Astrocyte (in vitro differentiated cells and primary cell): ENCODE data around the gene OBP2B. TPM values are rescaled to one million over a fixed set of nuclear protein-coding genes. Genes with fewer than 3 reads are reported as not detected.

Experiments
- DNase-seq: peaks from one replicate; pipeline ENCODE4 v3.0.0-alpha.2; 2010; ENCODE audit warnings: low read depth
- FAIRE-seq: peaks from 2 replicates; lab custom pipeline; 2011; peaks lifted over from hg19 to GRCh38; lab: Jason Lieb, UNC
- H2AFZ ChIP-seq: 2 replicates; pipeline ENCODE4 v1.6.0; 2012; ENCODE audit warnings: low read depth, low read length, inconsistent platforms
- H3K27ac ChIP-seq: 2 replicates; pipeline ENCODE4 v1.5.1; 2011; ENCODE audit warnings: low read depth, low read length, inconsistent platforms
- H3K27me3 ChIP-seq: 2 replicates; pipeline ENCODE4 v1.6.0; 2011; ENCODE audit warnings: low read length, inconsistent platforms; ENCODE audit not compliant: insufficient read depth
- H3K36me3 ChIP-seq: 2 replicates; pipeline ENCODE4 v1.5.1; 2011; ENCODE audit warnings: low read length, inconsistent platforms; ENCODE audit not compliant: insufficient read depth
- H3K4me1 ChIP-seq: 2 replicates; pipeline ENCODE4 v1.5.1; 2011; ENCODE audit warnings: low read length, inconsistent platforms; ENCODE audit not compliant: insufficient read depth
- H3K4me2 ChIP-seq: 2 replicates; pipeline ENCODE4 v1.6.0; 2012; ENCODE audit warnings: low read length, inconsistent platforms
- H3K4me3 ChIP-seq: 2 replicates; pipeline ENCODE4 v1.5.1; 2011; ENCODE audit warnings: low read depth, mild to moderate bottlenecking, low read length, inconsistent platforms; ENCODE audit not compliant: insufficient read depth
- H3K79me2 ChIP-seq: 2 replicates; pipeline ENCODE4 v1.6.0; 2012; ENCODE audit warnings: mild to moderate bottlenecking, low read length, inconsistent platforms; ENCODE audit not compliant: insufficient read depth
- H3K9ac ChIP-seq: 2 replicates; pipeline ENCODE4 v1.6.0; 2012; ENCODE audit warnings: mild to moderate bottlenecking, low read length, inconsistent platforms
- H3K9me3 ChIP-seq: 2 replicates; pipeline ENCODE4 v1.5.1; 2012; ENCODE audit warnings: low read depth, mild to moderate bottlenecking, low read length, inconsistent platforms; ENCODE audit not compliant: insufficient read depth
- H4K20me1 ChIP-seq: 2 replicates; pipeline ENCODE4 v1.6.0; 2012; ENCODE audit warnings: low read length, inconsistent platforms; ENCODE audit not compliant: insufficient read depth
- H3K27ac Mint-ChIP-seq: one replicate; pipeline ENCODE4 v1.8.0; 2021; ENCODE audit warnings: mild to moderate bottlenecking, mixed read lengths; ENCODE audit not compliant: unreplicated experiment
- H3K27me3 Mint-ChIP-seq: one replicate; pipeline ENCODE4 v1.8.0; 2021; ENCODE audit warnings: low read depth, mixed read lengths; ENCODE audit not compliant: unreplicated experiment
- H3K36me3 Mint-ChIP-seq: one replicate; pipeline ENCODE4 v1.8.0; 2021; ENCODE audit warnings: low read depth, mixed read lengths; ENCODE audit not compliant: unreplicated experiment
- H3K4me1 Mint-ChIP-seq: one replicate; pipeline ENCODE4 v1.8.0; 2021; ENCODE audit warnings: low read depth, mixed read lengths; ENCODE audit not compliant: unreplicated experiment
- H3K4me3 Mint-ChIP-seq: one replicate; pipeline ENCODE4 v1.8.0; 2021; ENCODE audit warnings: mild to moderate bottlenecking, moderate library complexity, mixed read lengths; ENCODE audit not compliant: unreplicated experiment
- H3K9me3 Mint-ChIP-seq: one replicate; pipeline ENCODE4 v1.8.0; 2021; ENCODE audit warnings: mild to moderate bottlenecking, mixed read lengths; ENCODE audit not compliant: unreplicated experiment
- CTCF ChIP-seq: IDR thresholded peaks from 2 replicates; pipeline ENCODE4 v1.5.1; 2011; ENCODE audit warnings: low read depth, mild to moderate bottlenecking, inconsistent platforms, low read length, moderate library complexity; ENCODE audit not compliant: insufficient read depth
- EZH2 ChIP-seq: IDR thresholded peaks from 2 replicates; pipeline ENCODE4 v1.6.1; 2012; ENCODE audit warnings: mild to moderate bottlenecking, low read length, inconsistent platforms; ENCODE audit not compliant: insufficient read depth
- total RNA-seq: library from RNA; stranded (reverse); gene quantifications from 2 replicates; pipeline ENCODE4 v1.2.1, GENCODE V29; 2021

Gene OBP2B
- total RNA-seq, 1 donor from 2014 or later = not detected

- TF ChIP-seq EZH2 (no peak), CTCF (no peak)
- Histone ChIP-seq H3K4me1 (no peaks in the 10 kb centered on the region), H3K27me3 (peaks cover 16% of the 10 kb centered on the region), H3K27ac (no peak overlapping the region), H2AFZ (no peak overlapping the region), H4K20me1 (no peaks in the 10 kb centered on the region), H3K36me3 (no peaks in the 10 kb centered on the region), H3K4me3 (no peak overlapping the region), H3K79me2 (no peaks in the 10 kb centered on the region), H3K9me3 (no peaks in the 10 kb centered on the region), H3K9ac (no peak overlapping the region), H3K4me2 (no peak overlapping the region)
- DNase-seq (no peak), FAIRE-seq (no peak)
- Mint-ChIP-seq H3K4me3 (no peak overlapping the region), H3K9me3 (no peaks in the 10 kb centered on the region), H3K36me3 (no peaks in the 10 kb centered on the region), H3K27me3 (peaks cover 37% of the 10 kb centered on the region), H3K4me1 (no peaks in the 10 kb centered on the region), H3K27ac (no peak overlapping the region)
Observed at GRCh38 chr9:133246991-133247390, 37.9 kb upstream of the OBP2B start.

- no peak overlapping the region for H2AFZ ChIP-seq
- peaks cover 16% of the 10 kb centered on the region for H3K27me3 ChIP-seq
- H3K36me3 ChIP-seq = no peaks in the 10 kb centered on the region
- H3K4me1 Mint-ChIP-seq = no peaks in the 10 kb centered on the region
- no peaks in the 10 kb centered on the region for H3K4me1 ChIP-seq
- H3K79me2 ChIP-seq = no peaks in the 10 kb centered on the region
- no peaks in the 10 kb centered on the region for H3K9me3 ChIP-seq
- peaks cover 36% of the 10 kb centered on the region for H3K27me3 Mint-ChIP-seq
- DNase-seq = no peak
- H3K4me3 Mint-ChIP-seq = no peak overlapping the region
- no peak overlapping the region for H3K27ac Mint-ChIP-seq
- FAIRE-seq = no peak
- no peak overlapping the region for H3K4me3 ChIP-seq
- H3K9ac ChIP-seq = no peak overlapping the region
- no peaks in the 10 kb centered on the region for H3K9me3 Mint-ChIP-seq
- H3K4me2 ChIP-seq = no peak overlapping the region
- no peak for TF ChIP-seq EZH2
- no peak overlapping the region for H3K27ac ChIP-seq
- no peaks in the 10 kb centered on the region for H3K36me3 Mint-ChIP-seq
- H4K20me1 ChIP-seq = no peaks in the 10 kb centered on the region
Observed at GRCh38 chr9:133246562-133246961, 37.5 kb upstream of the OBP2B start.

GRCh38 chr9:133242991-133243390, 33.9 kb upstream of the OBP2B start:
- no peak overlapping the region for H2AFZ ChIP-seq
- Mint-ChIP-seq H3K27ac (no peak overlapping the region), H3K9me3 (no peaks in the 10 kb centered on the region), H3K27me3 (peaks cover 18% of the 10 kb centered on the region), H3K4me1 (no peaks in the 10 kb centered on the region), H3K4me3 (no peak overlapping the region), H3K36me3 (no peaks in the 10 kb centered on the region)
- FAIRE-seq = no peak
- no peak overlapping the region for H3K4me3 ChIP-seq
- H3K27me3 ChIP-seq = peaks cover 2% of the 10 kb centered on the region
- H3K9me3 ChIP-seq = no peaks in the 10 kb centered on the region
- no peaks in the 10 kb centered on the region for H3K4me1 ChIP-seq
- DNase-seq = no peak
- H3K9ac ChIP-seq = no peak overlapping the region
- H3K4me2 ChIP-seq = no peak overlapping the region
- no peak overlapping the region for H3K27ac ChIP-seq
- no peaks in the 10 kb centered on the region for H3K79me2 ChIP-seq
- no peak for TF ChIP-seq CTCF
- TF ChIP-seq EZH2 = no peak
- no peaks in the 10 kb centered on the region for H4K20me1 ChIP-seq
- H3K36me3 ChIP-seq = no peaks in the 10 kb centered on the region
